IPS DF 4.7 (cell line): ENCODE results near the gene MISP3.

ENCODE experiments used
- DNase-seq: peaks from one replicate; pipeline ENCODE4 v3.0.0-alpha.2; 2013; ENCODE audit warnings: low spot score; ENCODE audit errors: extremely low read depth

The MISP3 gene

GRCh38 chr19:14102102-14102696, 29.6 kb downstream of the MISP3 start:
- no peak for DNase-seq

GRCh38 chr19:14102756-14103155, 30.2 kb downstream of the MISP3 start:
- DNase-seq = no peak

- no peak for DNase-seq
Observed at GRCh38 chr19:14103310-14103709, 30.7 kb downstream of the MISP3 start.

- DNase-seq = no peak
Observed at GRCh38 chr19:14105680-14106079, 33.1 kb downstream of the MISP3 start.

GRCh38 chr19:14106840-14107239, 34.3 kb downstream of the MISP3 start:
- no peak for DNase-seq

GRCh38 chr19:14107581-14108461, 35.2 kb downstream of the MISP3 start:
- DNase-seq = no peak

GRCh38 chr19:14110650-14111049, 38.1 kb downstream of the MISP3 start:
- DNase-seq = no peak

GRCh38 chr19:14111486-14111885, 38.9 kb downstream of the MISP3 start:
- no peak for DNase-seq

GRCh38 chr19:14112051-14112808, 39.6 kb downstream of the MISP3 start:
- no peak for DNase-seq

- DNase-seq = no peak
Observed at GRCh38 chr19:14112809-14113385, 40.3 kb downstream of the MISP3 start.

- no peak for DNase-seq
Observed at GRCh38 chr19:14113762-14114414, 41.3 kb downstream of the MISP3 start.

- no peak for DNase-seq
Observed at GRCh38 chr19:14114439-14114838, 41.9 kb downstream of the MISP3 start.

GRCh38 chr19:14114854-14115253, 42.3 kb downstream of the MISP3 start:
- no peak for DNase-seq

- DNase-seq = no peak
Observed at GRCh38 chr19:14115756-14116155, 43.2 kb downstream of the MISP3 start.

- no peak for DNase-seq
Observed at GRCh38 chr19:14116525-14116917, 43.9 kb downstream of the MISP3 start.

GRCh38 chr19:14116918-14117578, 44.5 kb downstream of the MISP3 start:
- DNase-seq = no peak

- DNase-seq = peak; percentile 90
Observed at GRCh38 chr19:14117668-14118164, 45.1 kb downstream of the MISP3 start, which contains the start of gene PRKACA. PRKACA (minus strand) TSS chr19:14117762; CDS start chr19:14117547, 215 bp downstream.

- no peak for DNase-seq
Observed at GRCh38 chr19:14118165-14119051, 45.8 kb downstream of the MISP3 start.

- no peak for DNase-seq
Observed at GRCh38 chr19:14119146-14119545, 46.6 kb downstream of the MISP3 start.
